Activated CD8-positive, alpha-beta memory T cell treated with anti-CD3 and anti-CD28 coated beads, Interleukin-2, amount 10 ng/mL, durations not matched to agents 7 days and 5 days (primary cell): Measurements from ENCODE around the gene ROBO2. TPM values are rescaled to one million over a fixed set of nuclear protein-coding genes. Genes with fewer than 3 reads are reported as not detected.

ENCODE experiments used
- ATAC-seq: fragments of 150-1000 bp; cut with Tn5 transposase; one replicate; pipeline ENCODE4 v1.10.0; 2021; ENCODE audit warnings: moderate library complexity
- CTCF ChIA-PET: fragments of 350-600 bp; sonication (Branson Sonifier 250); formaldehyde crosslinking; loops from one replicate; lab custom pipeline; 2021; ENCODE audit warnings: antibody characterized with exemption; lab: Charles Lee
- DNase-seq: peaks from one replicate; pipeline ENCODE4 v3.0.0-alpha.2; 2020
- H3K27ac Mint-ChIP-seq: one replicate; pipeline ENCODE4 v1.8.0; 2021; ENCODE audit warnings: mild to moderate bottlenecking, mixed read lengths
- H3K27me3 Mint-ChIP-seq: one replicate; pipeline ENCODE4 v1.8.0; 2021; ENCODE audit warnings: mixed read lengths
- H3K36me3 Mint-ChIP-seq: one replicate; pipeline ENCODE4 v1.8.0; 2021; ENCODE audit warnings: mild to moderate bottlenecking, mixed read lengths
- H3K4me1 Mint-ChIP-seq: one replicate; pipeline ENCODE4 v1.8.0; 2021; ENCODE audit warnings: mixed read lengths
- H3K4me3 Mint-ChIP-seq: one replicate; pipeline ENCODE4 v1.8.0; 2021; ENCODE audit warnings: mild to moderate bottlenecking, moderate library complexity, mixed read lengths
- H3K9me3 Mint-ChIP-seq: one replicate; pipeline ENCODE4 v1.8.0; 2022; ENCODE audit warnings: low read depth, mixed read lengths
- total RNA-seq, 2 experiments: library from RNA; stranded (reverse); gene quantifications; one replicate each; pipeline ENCODE4 v1.2.3, GENCODE V29; 2021

Gene ROBO2
- total RNA-seq, 2 experiments from 2014 or later, result not detected

- Mint-ChIP-seq H3K4me1 (no peaks in the 10 kb centered on the region), H3K4me3 (no peak overlapping the region), H3K36me3 (no peaks in the 10 kb centered on the region), H3K27ac (no peak overlapping the region), H3K9me3 (peaks cover 5% of the 10 kb centered on the region), H3K27me3 (no peaks in the 10 kb centered on the region)
- ATAC-seq (no peak), DNase-seq (no peak)
- CTCF ChIA-PET, result no interaction called here
Observed at GRCh38 chr3:77326586-77326985, 286.7 kb downstream of the ROBO2 start.

GRCh38 chr3:77328690-77329089 is 288.8 kb downstream of the ROBO2 start:
- Mint-ChIP-seq H3K36me3 (no peaks in the 10 kb centered on the region), H3K4me1 (no peaks in the 10 kb centered on the region), H3K27ac (no peak overlapping the region), H3K4me3 (no peak overlapping the region), H3K27me3 (no peaks in the 10 kb centered on the region), H3K9me3 (peaks cover 5% of the 10 kb centered on the region)
- ATAC-seq (no peak), DNase-seq (no peak)
- CTCF ChIA-PET, result no interaction called here

DNA sequence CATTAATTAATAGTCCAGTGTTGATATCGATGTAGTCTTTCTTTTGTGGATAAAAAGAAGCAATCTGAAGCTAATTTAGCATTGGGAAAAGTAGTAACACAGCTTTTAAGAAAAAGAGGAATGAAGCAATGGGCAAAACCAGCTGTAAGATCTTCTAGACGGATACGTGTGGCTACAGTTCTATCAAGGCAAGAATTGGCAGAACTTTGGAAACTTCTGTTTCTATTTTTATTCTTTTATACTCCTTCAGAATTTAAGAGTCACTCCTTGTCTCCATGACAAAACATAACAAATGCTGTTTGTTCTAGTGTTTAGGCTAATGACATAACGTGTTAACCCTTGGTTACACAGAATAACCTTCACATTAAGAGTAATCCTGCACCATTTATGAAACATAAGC is 289.2 kb downstream of the ROBO2 start:
- H3K27me3 Mint-ChIP-seq, result no peaks in the 10 kb centered on the region
- CTCF ChIA-PET, result no interaction called here
- no peak for DNase-seq
- H3K4me1 Mint-ChIP-seq, result no peaks in the 10 kb centered on the region
- no peaks in the 10 kb centered on the region for H3K36me3 Mint-ChIP-seq
- H3K27ac Mint-ChIP-seq, result no peak overlapping the region
- no peak for ATAC-seq
- peaks cover 5% of the 10 kb centered on the region for H3K9me3 Mint-ChIP-seq
- H3K4me3 Mint-ChIP-seq, result no peak overlapping the region

DNA sequence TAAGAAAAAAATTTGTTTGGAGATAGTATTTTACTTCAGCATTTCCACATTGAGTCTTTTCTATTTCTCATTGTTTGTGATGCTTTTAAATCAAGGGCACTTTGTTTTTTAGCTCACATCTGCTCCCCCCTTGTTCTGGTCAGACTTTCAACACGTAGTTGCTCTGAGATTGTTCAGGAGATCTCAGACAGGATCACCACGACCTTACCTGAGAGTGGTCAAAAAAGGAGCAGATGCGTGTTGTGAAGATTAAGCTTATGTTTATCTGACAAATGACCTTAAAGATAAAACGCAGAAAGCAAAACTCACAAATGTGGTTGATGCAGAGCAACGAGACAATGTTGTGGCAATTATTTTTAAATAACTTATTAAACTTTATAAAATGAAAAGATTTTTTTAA is 298.3 kb downstream of the ROBO2 start:
- H3K36me3 Mint-ChIP-seq, result no peaks in the 10 kb centered on the region
- H3K27me3 Mint-ChIP-seq, result no peaks in the 10 kb centered on the region
- no peak for ATAC-seq
- H3K4me1 Mint-ChIP-seq, result no peaks in the 10 kb centered on the region
- CTCF ChIA-PET, result no interaction called here
- no peak overlapping the region for H3K27ac Mint-ChIP-seq
- no peak for DNase-seq
- no peak overlapping the region for H3K4me3 Mint-ChIP-seq
- H3K9me3 Mint-ChIP-seq, result peaks cover 9% of the 10 kb centered on the region

GRCh38 chr3:77342027-77342426 is 302.1 kb downstream of the ROBO2 start:
- ATAC-seq (no peak), DNase-seq (no peak)
- Mint-ChIP-seq H3K4me1 (no peaks in the 10 kb centered on the region), H3K27ac (no peak overlapping the region), H3K9me3 (peaks cover 4% of the 10 kb centered on the region), H3K4me3 (no peak overlapping the region), H3K27me3 (no peaks in the 10 kb centered on the region), H3K36me3 (no peaks in the 10 kb centered on the region)
- CTCF ChIA-PET, result no interaction called here

DNA sequence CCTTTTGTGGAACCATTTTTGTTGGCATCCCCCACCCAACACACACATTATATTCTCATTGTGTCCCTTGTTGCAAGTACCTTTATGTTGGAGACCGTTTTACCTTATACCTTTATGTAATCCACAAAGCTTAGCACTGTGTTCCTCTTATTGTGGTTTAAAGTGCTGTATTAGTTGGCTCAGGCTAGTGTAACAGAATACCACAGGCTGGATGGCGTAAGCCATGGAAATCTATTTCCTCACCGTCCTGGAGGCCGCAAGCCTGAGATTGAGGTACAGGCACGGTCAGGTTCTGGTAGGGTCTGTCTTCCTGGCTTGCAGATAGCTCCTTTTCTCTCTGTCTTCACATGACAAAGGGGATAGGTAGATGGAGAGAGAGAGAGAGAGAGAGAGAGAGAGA is 302.8 kb downstream of the ROBO2 start:
- no peak for ATAC-seq
- no peaks in the 10 kb centered on the region for H3K36me3 Mint-ChIP-seq
- peaks cover 9% of the 10 kb centered on the region for H3K9me3 Mint-ChIP-seq
- CTCF ChIA-PET, result no interaction called here
- no peaks in the 10 kb centered on the region for H3K4me1 Mint-ChIP-seq
- H3K27me3 Mint-ChIP-seq, result no peaks in the 10 kb centered on the region
- no peak for DNase-seq
- H3K27ac Mint-ChIP-seq, result no peak overlapping the region
- no peak overlapping the region for H3K4me3 Mint-ChIP-seq

- Mint-ChIP-seq H3K4me1 (no peaks in the 10 kb centered on the region), H3K4me3 (no peak overlapping the region), H3K27ac (no peak overlapping the region), H3K36me3 (no peaks in the 10 kb centered on the region), H3K27me3 (no peaks in the 10 kb centered on the region), H3K9me3 (peaks cover 12% of the 10 kb centered on the region)
- DNase-seq (no peak), ATAC-seq (no peak)
- CTCF ChIA-PET, result no interaction called here
Observed at GRCh38 chr3:77345009-77345408, 305.1 kb downstream of the ROBO2 start.

DNA sequence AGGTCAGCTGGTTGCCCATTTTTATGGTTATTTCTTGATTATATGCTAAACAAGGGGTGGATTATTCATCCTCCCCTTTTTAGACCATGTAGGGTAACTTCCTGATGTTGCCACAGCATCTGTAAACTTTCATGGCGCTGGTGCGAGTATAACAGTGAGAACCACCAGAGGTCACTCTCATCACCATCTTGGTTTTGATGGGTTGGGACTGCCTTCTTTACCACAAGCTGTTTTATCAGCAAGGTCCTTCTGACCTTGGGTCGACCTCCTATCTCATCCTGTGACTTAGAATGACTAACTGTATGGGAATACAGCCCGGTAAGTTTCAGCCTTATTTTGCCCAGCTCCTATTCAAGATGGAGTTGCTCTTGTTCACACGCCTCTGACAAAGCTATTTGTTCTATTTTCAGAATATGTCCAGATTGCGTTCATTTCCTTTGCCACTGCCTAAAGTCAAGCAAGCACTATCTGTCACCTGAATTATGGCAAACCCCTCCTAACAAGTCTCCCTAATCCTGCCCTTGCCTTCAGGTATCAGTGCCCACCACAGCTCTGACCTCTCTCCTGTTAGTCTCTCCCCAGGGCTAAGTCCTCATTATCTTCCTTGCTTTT is 308.5 kb downstream of the ROBO2 start:
- ATAC-seq, result no peak
- no peak for DNase-seq
- Mint-ChIP-seq H3K27me3 (no peaks in the 10 kb centered on the region), H3K4me3 (no peak overlapping the region), H3K9me3 (peaks cover 14% of the 10 kb centered on the region), H3K27ac (no peak overlapping the region), H3K4me1 (no peaks in the 10 kb centered on the region), H3K36me3 (no peaks in the 10 kb centered on the region)
- CTCF ChIA-PET, result no interaction called here

DNA sequence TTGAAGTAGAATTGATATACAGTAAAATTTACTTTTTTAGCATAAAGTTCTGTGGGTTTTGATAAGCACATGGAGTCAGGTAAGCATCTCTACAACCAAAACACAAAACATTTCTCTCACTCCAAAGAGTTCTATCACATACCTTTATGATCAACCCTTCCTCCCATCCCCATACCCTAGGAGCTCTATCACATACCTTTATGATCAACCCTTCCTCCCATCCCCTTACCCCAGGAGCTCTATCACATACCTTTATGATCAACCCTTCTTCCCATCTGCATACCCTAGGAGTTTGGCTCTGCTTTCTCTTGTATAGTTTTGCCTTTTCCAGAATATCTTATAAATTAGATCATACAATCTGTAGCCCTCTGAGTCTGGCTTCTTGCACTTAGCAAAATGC is 315.1 kb downstream of the ROBO2 start:
- ATAC-seq (no peak), DNase-seq (no peak)
- H3K4me1 Mint-ChIP-seq, result no peaks in the 10 kb centered on the region
- H3K36me3 Mint-ChIP-seq, result no peaks in the 10 kb centered on the region
- no peaks in the 10 kb centered on the region for H3K27me3 Mint-ChIP-seq
- no peak overlapping the region for H3K27ac Mint-ChIP-seq
- H3K4me3 Mint-ChIP-seq, result no peak overlapping the region
- H3K9me3 Mint-ChIP-seq, result peaks cover 7% of the 10 kb centered on the region
- CTCF ChIA-PET, result no interaction called here

DNA sequence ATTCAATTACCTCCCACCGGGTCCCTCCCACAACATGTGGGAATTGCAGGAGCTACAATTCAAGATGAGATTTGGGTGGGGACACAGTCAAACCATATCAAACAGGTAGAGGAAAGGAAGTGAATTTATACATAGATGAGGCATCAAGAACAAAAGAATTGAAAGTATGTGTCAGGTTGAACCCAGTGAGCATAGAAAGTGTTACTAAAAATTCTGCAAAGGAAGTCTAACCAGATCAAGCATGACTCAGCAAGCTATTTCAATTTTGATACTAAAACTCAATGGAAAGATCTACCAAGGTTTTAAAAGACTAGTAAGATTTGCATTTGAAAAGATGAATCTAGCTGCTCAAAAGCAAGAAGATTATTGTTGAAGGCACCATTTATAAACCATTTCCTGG is 323.0 kb downstream of the ROBO2 start:
- CTCF ChIA-PET, result no interaction called here
- Mint-ChIP-seq H3K4me3 (no peak overlapping the region), H3K9me3 (peaks cover 11% of the 10 kb centered on the region), H3K27me3 (no peaks in the 10 kb centered on the region), H3K27ac (no peak overlapping the region), H3K4me1 (no peaks in the 10 kb centered on the region), H3K36me3 (no peaks in the 10 kb centered on the region)
- ATAC-seq (no peak), DNase-seq (no peak)

GRCh38 chr3:77365152-77365551 is 325.3 kb downstream of the ROBO2 start:
- no peak overlapping the region for H3K27ac Mint-ChIP-seq
- H3K27me3 Mint-ChIP-seq, result no peaks in the 10 kb centered on the region
- H3K9me3 Mint-ChIP-seq, result peaks cover 8% of the 10 kb centered on the region
- ATAC-seq (no peak), DNase-seq (no peak)
- no peak overlapping the region for H3K4me3 Mint-ChIP-seq
- CTCF ChIA-PET, result no interaction called here
- no peaks in the 10 kb centered on the region for H3K36me3 Mint-ChIP-seq
- no peaks in the 10 kb centered on the region for H3K4me1 Mint-ChIP-seq

DNA sequence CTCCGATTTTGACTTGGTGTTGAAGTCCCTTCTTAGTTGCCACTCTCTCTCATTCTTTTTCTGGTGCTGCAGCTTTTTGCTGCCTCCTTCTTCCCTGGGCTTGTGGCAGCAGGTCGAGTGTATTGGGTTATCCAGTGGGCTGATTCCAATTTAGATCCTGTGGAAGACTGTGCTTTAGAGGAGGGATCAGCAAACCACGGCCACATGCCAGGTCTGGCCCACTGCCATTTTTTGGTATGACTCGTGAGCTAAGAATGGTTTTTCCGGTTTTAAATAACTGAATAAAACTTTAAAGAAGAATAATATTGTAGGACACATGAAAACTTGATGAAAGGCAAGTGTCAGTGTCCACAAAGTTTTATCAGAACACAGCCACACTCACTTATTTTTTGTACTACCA is 330.5 kb downstream of the ROBO2 start:
- ATAC-seq (no peak), DNase-seq (no peak)
- Mint-ChIP-seq H3K27ac (no peak overlapping the region), H3K36me3 (no peaks in the 10 kb centered on the region), H3K4me3 (no peak overlapping the region), H3K27me3 (no peaks in the 10 kb centered on the region), H3K4me1 (no peaks in the 10 kb centered on the region), H3K9me3 (peaks cover 12% of the 10 kb centered on the region)
- CTCF ChIA-PET, result no interaction called here

- ATAC-seq, result no peak
- H3K4me1 Mint-ChIP-seq, result no peaks in the 10 kb centered on the region
- CTCF ChIA-PET, result no interaction called here
- no peak overlapping the region for H3K4me3 Mint-ChIP-seq
- H3K9me3 Mint-ChIP-seq, result peaks cover 6% of the 10 kb centered on the region
- H3K36me3 Mint-ChIP-seq, result no peaks in the 10 kb centered on the region
- H3K27ac Mint-ChIP-seq, result no peak overlapping the region
- DNase-seq, result no peak
- no peaks in the 10 kb centered on the region for H3K27me3 Mint-ChIP-seq
Observed at GRCh38 chr3:77372018-77372417, 332.1 kb downstream of the ROBO2 start.

DNA sequence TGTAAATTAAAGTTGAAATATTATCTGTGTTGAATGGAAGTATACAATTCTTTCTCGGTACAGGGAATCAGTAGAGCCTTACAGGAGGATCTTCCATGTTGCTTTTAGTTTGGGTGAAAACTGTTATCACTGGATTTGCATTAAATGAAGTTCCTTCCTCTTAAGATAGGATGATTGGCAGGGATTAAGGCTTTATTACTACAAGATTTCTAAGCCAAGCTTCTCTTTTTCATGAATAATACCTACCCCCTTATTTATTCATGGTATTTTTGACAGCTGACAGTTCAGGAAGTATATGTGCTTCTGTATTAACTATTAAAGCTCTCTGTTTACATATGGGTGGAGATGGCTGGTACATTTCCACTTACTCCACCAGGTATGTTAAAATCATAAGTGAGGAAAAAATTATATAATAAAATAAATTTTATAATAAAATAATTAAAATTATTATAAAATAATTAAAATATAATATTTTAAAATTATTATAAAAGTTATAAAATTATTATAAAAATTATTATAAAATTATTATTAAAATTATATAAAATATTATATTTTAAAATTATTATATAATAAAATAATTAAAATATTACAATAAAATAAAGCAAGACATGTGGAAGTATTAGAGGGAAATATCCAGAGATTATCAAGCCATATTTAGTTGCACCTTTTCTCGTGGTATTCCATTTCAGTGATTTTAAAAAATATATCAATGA is 332.9 kb downstream of the ROBO2 start:
- H3K36me3 Mint-ChIP-seq, result no peaks in the 10 kb centered on the region
- no peak overlapping the region for H3K27ac Mint-ChIP-seq
- H3K4me1 Mint-ChIP-seq, result no peaks in the 10 kb centered on the region
- H3K9me3 Mint-ChIP-seq, result peaks cover 6% of the 10 kb centered on the region
- H3K4me3 Mint-ChIP-seq, result no peak overlapping the region
- DNase-seq (no peak), ATAC-seq (no peak)
- CTCF ChIA-PET, result no interaction called here
- no peaks in the 10 kb centered on the region for H3K27me3 Mint-ChIP-seq
